GM08714 (cell line): ENCODE results near the gene HIVEP3.

Experiments
- H3K4me3 ChIP-seq: fragments of 200-500 bp; sonication (Bioruptor generic); 2 replicates; pipeline ENCODE4 v1.5.1; 2014; ENCODE audit warnings: mild to moderate bottlenecking, low read length, inconsistent platforms
- ZNF274 ChIP-seq: IDR thresholded peaks from 2 replicates; pipeline ENCODE4 v1.6.1; 2012; ENCODE audit warnings: mild to moderate bottlenecking, low read depth, low read length

The HIVEP3 gene

GRCh38 chr1:41846625-41847405 lies 71.9 kb downstream of the HIVEP3 start:
- no peak for TF ChIP-seq ZNF274
- H3K4me3 ChIP-seq: no peak overlapping the region

GRCh38 chr1:41844781-41845272 lies 73.9 kb downstream of the HIVEP3 start:
- no peak overlapping the region for H3K4me3 ChIP-seq
- TF ChIP-seq ZNF274: no peak

DNA sequence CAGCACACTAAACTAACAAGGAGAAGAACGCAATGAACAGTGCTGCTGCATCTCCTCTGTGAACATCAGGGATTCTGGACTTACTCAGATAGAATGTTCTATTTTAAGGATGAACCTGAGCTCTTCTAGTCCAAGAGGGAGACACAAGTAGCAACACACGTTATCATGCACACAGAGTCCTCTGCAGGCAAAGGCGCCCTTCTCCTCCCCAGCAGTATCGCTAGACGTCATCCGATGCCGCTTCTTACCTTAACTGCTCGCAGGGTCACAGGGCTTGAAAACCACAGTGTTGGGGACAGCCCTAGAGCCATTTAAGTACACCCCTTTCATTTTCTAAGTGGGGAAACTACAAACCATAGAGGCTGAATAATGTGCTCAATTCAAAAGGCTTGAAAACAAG lies 74.5 kb downstream of the HIVEP3 start:
- H3K4me3 ChIP-seq: no peak overlapping the region
- no peak for TF ChIP-seq ZNF274

GRCh38 chr1:41842993-41843755 lies 75.5 kb downstream of the HIVEP3 start:
- no peak for TF ChIP-seq ZNF274
- no peak overlapping the region for H3K4me3 ChIP-seq

DNA sequence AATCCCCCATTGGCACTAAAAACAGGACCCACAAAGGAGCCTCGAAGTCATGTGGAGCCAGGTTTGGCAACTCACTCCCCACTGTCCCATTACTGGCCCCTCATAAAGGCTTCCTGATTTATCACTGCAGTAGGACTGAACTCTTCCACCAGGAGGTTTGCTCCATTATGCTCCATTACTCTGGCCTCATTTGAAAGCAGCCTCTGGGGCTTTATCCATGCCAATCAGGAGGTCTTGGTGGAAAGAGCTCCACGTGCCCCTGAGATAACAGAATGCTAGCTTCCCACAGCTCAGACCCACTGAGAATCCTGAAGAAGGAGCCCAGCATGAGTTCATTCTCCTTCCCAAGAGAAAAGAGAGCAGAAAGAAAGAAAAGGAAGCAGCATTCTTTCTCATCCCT lies 76.4 kb downstream of the HIVEP3 start:
- H3K4me3 ChIP-seq: no peak overlapping the region
- no peak for TF ChIP-seq ZNF274

GRCh38 chr1:41840592-41841246 lies 78.0 kb downstream of the HIVEP3 start:
- no peak for TF ChIP-seq ZNF274
- H3K4me3 ChIP-seq: no peak overlapping the region

GRCh38 chr1:41838266-41838665 lies 80.5 kb downstream of the HIVEP3 start:
- no peak overlapping the region for H3K4me3 ChIP-seq
- TF ChIP-seq ZNF274: no peak

DNA sequence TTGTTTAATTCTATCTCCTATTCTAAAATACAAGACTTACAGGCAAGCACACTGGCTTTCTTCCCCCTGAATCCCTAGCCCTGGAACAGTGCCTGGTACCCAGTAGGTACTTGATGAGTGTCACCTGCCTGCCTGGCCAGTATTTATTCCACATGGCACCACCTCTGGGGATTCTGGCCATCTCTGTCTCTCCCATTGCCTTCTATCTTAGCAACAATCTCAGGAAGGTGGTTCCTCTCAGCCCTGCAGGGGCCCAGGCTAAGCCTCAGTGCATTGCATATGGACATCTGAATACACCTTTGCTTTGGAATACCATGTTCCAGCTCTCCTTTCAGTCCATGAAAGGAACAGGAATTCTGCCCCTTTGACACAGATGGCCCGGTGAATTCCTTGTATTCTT lies 81.0 kb downstream of the HIVEP3 start:
- no peak overlapping the region for H3K4me3 ChIP-seq
- TF ChIP-seq ZNF274: no peak

GRCh38 chr1:41835485-41835884 lies 83.2 kb downstream of the HIVEP3 start:
- TF ChIP-seq ZNF274: no peak
- no peak overlapping the region for H3K4me3 ChIP-seq

GRCh38 chr1:41833519-41834000 lies 85.2 kb downstream of the HIVEP3 start:
- no peak overlapping the region for H3K4me3 ChIP-seq
- TF ChIP-seq ZNF274: no peak

- no peak overlapping the region for H3K4me3 ChIP-seq
- no peak for TF ChIP-seq ZNF274
Measured at GRCh38 chr1:41830726-41831125, 88.0 kb downstream of the HIVEP3 start.

DNA sequence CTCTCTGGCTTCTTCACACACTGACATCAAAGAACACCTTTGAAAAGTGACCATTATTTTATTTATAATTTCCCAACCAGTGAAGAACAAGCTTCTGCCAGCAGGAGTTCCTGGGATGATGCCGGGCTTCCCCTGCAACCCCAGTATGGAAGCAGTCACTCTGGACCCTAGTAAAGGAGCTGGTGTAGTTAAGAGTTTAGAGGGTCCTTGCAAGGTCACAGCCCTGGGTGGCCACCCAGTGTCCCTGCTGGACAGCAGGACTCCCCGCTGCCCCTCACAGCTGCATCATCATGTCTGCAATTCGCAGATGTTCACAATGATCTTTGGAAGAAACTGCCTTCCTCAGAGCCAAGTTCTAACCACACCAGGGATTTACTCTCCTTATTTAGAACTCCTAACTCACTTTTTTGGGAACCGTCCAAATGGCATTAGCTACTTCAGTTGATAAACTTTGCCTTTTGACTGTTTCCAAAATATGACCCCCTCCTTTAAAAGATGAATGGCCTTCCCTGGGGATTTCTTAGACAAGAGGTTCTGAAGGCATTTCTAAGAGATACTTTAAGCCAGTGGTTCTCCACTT lies 90.6 kb downstream of the HIVEP3 start:
- no peak overlapping the region for H3K4me3 ChIP-seq
- no peak for TF ChIP-seq ZNF274

DNA sequence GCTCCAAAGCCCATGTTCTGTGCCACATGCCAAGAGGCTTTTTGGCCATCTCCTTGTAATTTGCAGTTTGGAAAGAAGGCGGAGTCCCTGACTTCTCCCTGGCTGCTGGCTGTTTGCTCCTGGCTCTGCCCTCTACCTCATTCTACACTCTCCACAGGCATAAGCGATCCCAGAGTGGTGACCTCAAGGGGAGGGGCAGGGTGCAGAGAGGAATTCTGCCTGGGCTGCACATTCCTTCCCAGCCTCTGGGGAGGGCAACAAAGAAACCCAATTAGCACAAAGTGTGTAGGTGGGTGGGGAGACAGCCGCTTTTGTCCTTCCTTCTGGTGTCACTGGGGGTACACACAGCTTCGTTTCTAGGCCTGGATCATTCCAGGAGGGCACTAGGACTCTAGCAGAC lies 95.3 kb downstream of the HIVEP3 start:
- H3K4me3 ChIP-seq: no peak overlapping the region
- TF ChIP-seq ZNF274: no peak

DNA sequence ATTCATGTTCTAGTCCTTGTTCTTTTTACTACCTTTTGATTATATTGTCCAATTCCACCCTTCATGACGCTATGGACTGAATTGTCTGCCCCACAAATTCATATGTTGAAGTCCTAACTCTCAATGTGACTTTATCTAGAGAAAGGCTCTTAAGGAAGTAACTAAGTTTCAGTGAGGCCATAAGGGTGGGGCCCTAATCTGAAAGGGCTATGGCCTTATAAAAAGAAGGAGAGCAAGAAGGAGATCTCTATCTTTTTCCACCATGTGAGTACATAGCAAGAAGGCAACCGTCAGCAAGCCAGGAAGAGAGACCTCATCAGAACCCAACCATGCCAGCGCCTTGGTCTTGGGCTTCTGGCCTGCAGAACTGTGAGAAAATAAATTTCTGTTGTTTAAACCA lies 95.9 kb downstream of the HIVEP3 start:
- H3K4me3 ChIP-seq: no peak overlapping the region
- no peak for TF ChIP-seq ZNF274
